ENCODE data around the gene SMAD2. TPM values are rescaled to one million over a fixed set of nuclear protein-coding genes. Genes with fewer than 3 reads are reported as not detected.

The SMAD2 gene
- total RNA-seq, 1 donor from 2014 or later: 97.3 TPM

- no peaks in the 10 kb centered on the region for H3K27me3 Mint-ChIP-seq
- intact Hi-C loops (cut with micrococcal nuclease): loop anchor here (10.0 kb wide), 1 partner anchor 1821 kb away; the partner anchor contains the start of gene HAUS1
- DNase-seq (no peak), ATAC-seq (ENCODE audit: low read depth) (no peak)
- CTCF ChIA-PET: no interaction called here
- TF ChIP-seq, protein P1, sequence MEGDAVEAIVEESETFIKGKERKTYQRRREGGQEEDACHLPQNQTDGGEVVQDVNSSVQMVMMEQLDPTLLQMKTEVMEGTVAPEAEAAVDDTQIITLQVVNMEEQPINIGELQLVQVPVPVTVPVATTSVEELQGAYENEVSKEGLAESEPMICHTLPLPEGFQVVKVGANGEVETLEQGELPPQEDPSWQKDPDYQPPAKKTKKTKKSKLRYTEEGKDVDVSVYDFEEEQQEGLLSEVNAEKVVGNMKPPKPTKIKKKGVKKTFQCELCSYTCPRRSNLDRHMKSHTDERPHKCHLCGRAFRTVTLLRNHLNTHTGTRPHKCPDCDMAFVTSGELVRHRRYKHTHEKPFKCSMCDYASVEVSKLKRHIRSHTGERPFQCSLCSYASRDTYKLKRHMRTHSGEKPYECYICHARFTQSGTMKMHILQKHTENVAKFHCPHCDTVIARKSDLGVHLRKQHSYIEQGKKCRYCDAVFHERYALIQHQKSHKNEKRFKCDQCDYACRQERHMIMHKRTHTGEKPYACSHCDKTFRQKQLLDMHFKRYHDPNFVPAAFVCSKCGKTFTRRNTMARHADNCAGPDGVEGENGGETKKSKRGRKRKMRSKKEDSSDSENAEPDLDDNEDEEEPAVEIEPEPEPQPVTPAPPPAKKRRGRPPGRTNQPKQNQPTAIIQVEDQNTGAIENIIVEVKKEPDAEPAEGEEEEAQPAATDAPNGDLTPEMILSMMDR (IDR thresholded peaks at IDR 0.05): no peak
- no peak overlapping the region for H3K27ac Mint-ChIP-seq
- no peak overlapping the region for H3K4me3 Mint-ChIP-seq
- POLR2A ChIA-PET: no interaction called here
- H3K9me3 Mint-ChIP-seq: no peaks in the 10 kb centered on the region
- peaks cover 45% of the 10 kb centered on the region for H3K4me1 Mint-ChIP-seq
- peaks cover 2% of the 10 kb centered on the region for H3K36me3 Mint-ChIP-seq (ENCODE audit: low read depth)
Observed at GRCh38 chr18:47926101-47926850, 4.2 kb downstream of the SMAD2 start.

DNA sequence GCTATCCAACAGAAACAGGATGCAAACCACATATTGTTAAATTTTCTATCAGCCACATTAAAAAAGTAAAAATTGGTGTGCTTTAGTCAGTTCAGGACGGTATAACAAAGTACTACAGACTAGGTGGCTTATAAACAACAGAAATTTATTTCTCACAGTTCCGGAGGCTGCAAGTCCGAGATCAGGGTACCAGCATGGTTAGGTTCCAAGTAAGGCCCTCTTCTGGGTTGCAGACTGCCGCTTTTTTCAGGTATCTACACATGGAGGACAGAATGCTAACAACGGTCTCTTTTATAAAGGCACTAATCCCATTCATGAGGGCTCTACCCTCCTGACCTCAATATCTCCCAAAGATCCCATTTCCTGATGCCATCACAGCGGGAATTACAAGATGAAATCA, 10.5 kb downstream of the SMAD2 start:
- H3K4me1 Mint-ChIP-seq: peaks cover 20% of the 10 kb centered on the region
- no peak overlapping the region for H3K27ac Mint-ChIP-seq
- DNase-seq (no peak), ATAC-seq (ENCODE audit: low read depth) (no peak)
- TF ChIP-seq, protein P1 (IDR thresholded peaks at IDR 0.05): no peak
- intact Hi-C loops (cut with micrococcal nuclease): loop anchor here (10.0 kb wide), 1 partner anchor 1815 kb away; the partner anchor contains the start of gene HAUS1
- peaks cover 23% of the 10 kb centered on the region for H3K36me3 Mint-ChIP-seq (ENCODE audit: low read depth)
- no peak overlapping the region for H3K4me3 Mint-ChIP-seq
- H3K9me3 Mint-ChIP-seq: no peaks in the 10 kb centered on the region
- CTCF ChIA-PET: no interaction called here
- POLR2A ChIA-PET: no interaction called here
- H3K27me3 Mint-ChIP-seq: no peaks in the 10 kb centered on the region

DNA sequence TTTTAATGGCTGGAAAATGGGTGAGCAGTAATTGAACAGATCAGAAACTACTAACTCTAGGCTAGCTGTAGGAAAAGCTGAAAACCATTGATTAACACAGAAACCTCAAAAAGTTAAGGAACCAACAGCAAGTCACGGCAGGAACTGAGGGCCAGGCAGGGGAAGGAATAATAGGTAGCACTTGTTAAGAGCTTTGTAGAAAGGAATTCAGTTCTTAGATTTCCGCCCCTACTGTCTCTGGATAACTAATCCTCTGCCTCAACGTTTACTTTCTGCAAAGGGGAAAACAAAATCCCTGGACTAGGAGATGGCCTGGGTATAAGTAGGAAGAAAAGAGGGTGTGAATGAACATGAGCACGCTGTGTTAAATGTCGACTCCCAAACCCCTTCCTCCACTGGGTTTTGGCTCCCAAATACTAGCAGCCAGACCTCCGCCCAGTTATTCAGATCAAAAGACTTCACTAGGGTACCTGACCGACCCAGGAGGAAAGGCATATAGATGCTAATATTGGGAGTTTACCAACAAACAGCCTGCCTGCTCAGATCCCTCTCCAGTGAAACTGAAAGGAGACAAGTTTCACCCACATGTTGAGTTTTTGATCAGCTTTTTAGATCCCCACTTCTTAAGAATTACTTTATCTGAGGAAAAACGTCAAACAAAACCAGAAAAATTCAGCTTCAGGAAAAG, 12.4 kb downstream of the SMAD2 start:
- H3K27ac Mint-ChIP-seq: no peak overlapping the region
- no peak for ATAC-seq (ENCODE audit: low read depth)
- peaks cover 30% of the 10 kb centered on the region for H3K36me3 Mint-ChIP-seq (ENCODE audit: low read depth)
- ChIA-PET POLR2A (no interaction called here), CTCF (no interaction called here)
- DNase-seq: no peak
- H3K27me3 Mint-ChIP-seq: no peaks in the 10 kb centered on the region
- TF ChIP-seq, protein P1 (IDR thresholded peaks at IDR 0.05): no peak
- intact Hi-C loops (cut with micrococcal nuclease): no loop called here
- no peak overlapping the region for H3K4me3 Mint-ChIP-seq
- no peaks in the 10 kb centered on the region for H3K9me3 Mint-ChIP-seq
- H3K4me1 Mint-ChIP-seq: peaks cover 27% of the 10 kb centered on the region

DNA sequence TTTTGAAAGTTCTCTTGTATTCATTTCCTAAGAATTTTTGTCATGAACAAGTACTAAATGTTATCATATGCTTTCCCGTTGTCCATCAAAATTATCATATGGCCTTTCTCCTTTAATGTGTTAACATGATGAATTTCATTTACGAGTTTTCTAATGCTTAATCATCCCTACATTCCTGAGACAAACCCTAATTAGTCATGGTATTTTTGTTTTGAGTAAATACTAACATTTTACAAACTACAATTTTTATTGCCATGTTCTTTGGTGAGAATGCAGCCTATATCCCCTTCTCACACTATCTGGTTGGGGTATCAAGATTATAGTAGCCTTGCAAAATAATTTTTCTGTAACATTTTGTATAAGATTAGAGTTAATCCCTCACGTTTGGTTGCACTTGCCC, 14.5 kb downstream of the SMAD2 start:
- ChIA-PET CTCF (no interaction called here), POLR2A (no interaction called here)
- Mint-ChIP-seq H3K36me3 (ENCODE audit: low read depth) (peaks cover 32% of the 10 kb centered on the region), H3K9me3 (no peaks in the 10 kb centered on the region), H3K4me3 (no peak overlapping the region), H3K27ac (no peak overlapping the region), H3K4me1 (peaks cover 30% of the 10 kb centered on the region), H3K27me3 (no peaks in the 10 kb centered on the region)
- ATAC-seq (ENCODE audit: low read depth): no peak
- TF ChIP-seq, protein P1 (IDR thresholded peaks at IDR 0.05): no peak
- intact Hi-C loops (cut with micrococcal nuclease): no loop called here
- no peak for DNase-seq

DNA sequence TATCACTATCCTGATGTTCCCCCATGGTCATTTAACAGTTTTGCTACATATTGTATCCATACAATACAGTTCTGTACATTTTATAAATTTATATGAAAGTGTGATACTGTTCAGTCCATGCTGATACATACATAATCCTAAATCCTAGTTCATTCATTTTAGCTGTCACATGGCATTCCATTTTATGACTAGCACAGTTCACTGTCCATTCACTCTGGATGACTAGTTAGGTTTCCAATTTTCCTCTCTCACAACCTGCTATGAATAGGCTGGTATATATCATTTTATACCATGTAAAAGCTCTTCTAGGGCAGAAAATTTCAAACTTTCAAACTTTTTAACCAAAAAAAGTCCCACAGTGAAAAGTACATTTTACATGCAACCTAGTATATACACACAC, 15.2 kb downstream of the SMAD2 start:
- intact Hi-C loops (cut with micrococcal nuclease): no loop called here
- peaks cover 30% of the 10 kb centered on the region for H3K4me1 Mint-ChIP-seq
- ChIA-PET POLR2A (no interaction called here), CTCF (no interaction called here)
- no peaks in the 10 kb centered on the region for H3K27me3 Mint-ChIP-seq
- TF ChIP-seq, protein P1 (IDR thresholded peaks at IDR 0.05): no peak
- no peak overlapping the region for H3K4me3 Mint-ChIP-seq
- no peaks in the 10 kb centered on the region for H3K9me3 Mint-ChIP-seq
- ATAC-seq (ENCODE audit: low read depth) (no peak), DNase-seq (no peak)
- peaks cover 37% of the 10 kb centered on the region for H3K36me3 Mint-ChIP-seq (ENCODE audit: low read depth)
- no peak overlapping the region for H3K27ac Mint-ChIP-seq

All from activated B cell treated with CpG ODN at 0.5 μM for 24 hours (primary cell).